GM18508 (cell line): Measurements from ENCODE around the gene ASCL2.

Experiments
- ATAC-seq: cut with Tn5 transposase; IDR thresholded peaks from one replicate; pipeline ENCODE4 v1.9.1; 2021; ENCODE audit warnings: moderate number of reproducible peaks; ENCODE audit not compliant: insufficient read depth, unreplicated experiment

The ASCL2 gene

GRCh38 chr11:2270322-2271076 is at the start of gene ASCL2:
TSS of gene ASCL2 (minus strand) at chr11:2270588. CDS start at chr11:2270332, 256 bp downstream.
- no peak for ATAC-seq

GRCh38 chr11:2319791-2320472 is 49.5 kb upstream of the ASCL2 start:
- no peak for ATAC-seq

GRCh38 chr11:2318707-2319106 is 48.3 kb upstream of the ASCL2 start:
- no peak for ATAC-seq

GRCh38 chr11:2318123-2318522 is 47.7 kb upstream of the ASCL2 start:
- ATAC-seq, result no peak

- no peak for ATAC-seq
Measured at GRCh38 chr11:2317354-2318050, 47.1 kb upstream of the ASCL2 start.

- ATAC-seq, result no peak
Measured at GRCh38 chr11:2316963-2317244, 46.5 kb upstream of the ASCL2 start.

- no peak for ATAC-seq
Measured at GRCh38 chr11:2316169-2316962, 46.0 kb upstream of the ASCL2 start.

- no peak for ATAC-seq
Measured at GRCh38 chr11:2315395-2316168, 45.2 kb upstream of the ASCL2 start.

- no peak for ATAC-seq
Measured at GRCh38 chr11:2314525-2315394, 44.4 kb upstream of the ASCL2 start.

GRCh38 chr11:2314136-2314524 is 43.7 kb upstream of the ASCL2 start:
- ATAC-seq, result no peak

GRCh38 chr11:2313051-2313951 is 42.9 kb upstream of the ASCL2 start:
- no peak for ATAC-seq

GRCh38 chr11:2312232-2313042 is 42.0 kb upstream of the ASCL2 start:
- ATAC-seq, result no peak

GRCh38 chr11:2311353-2312133 is 41.2 kb upstream of the ASCL2 start:
- no peak for ATAC-seq

GRCh38 chr11:2310786-2311352 is 40.5 kb upstream of the ASCL2 start:
- ATAC-seq, result no peak

- ATAC-seq, result no peak
Measured at GRCh38 chr11:2310073-2310785, 39.8 kb upstream of the ASCL2 start.
